GM10847 (cell line): ENCODE measurements around the gene PCDHGB6.
"Not testable (repeated sequence)": the region's sequence is repeated elsewhere in the genome, so short reads cannot be mapped to it uniquely, and the experiment has no call there.

ENCODE experiments used
- POLR2A ChIP-seq: IDR thresholded peaks from 2 replicates; pipeline ENCODE4 v1.6.1; 2011; ENCODE audit not compliant: insufficient read length; ENCODE audit errors: extremely low read depth

The PCDHGB6 gene

DNA sequence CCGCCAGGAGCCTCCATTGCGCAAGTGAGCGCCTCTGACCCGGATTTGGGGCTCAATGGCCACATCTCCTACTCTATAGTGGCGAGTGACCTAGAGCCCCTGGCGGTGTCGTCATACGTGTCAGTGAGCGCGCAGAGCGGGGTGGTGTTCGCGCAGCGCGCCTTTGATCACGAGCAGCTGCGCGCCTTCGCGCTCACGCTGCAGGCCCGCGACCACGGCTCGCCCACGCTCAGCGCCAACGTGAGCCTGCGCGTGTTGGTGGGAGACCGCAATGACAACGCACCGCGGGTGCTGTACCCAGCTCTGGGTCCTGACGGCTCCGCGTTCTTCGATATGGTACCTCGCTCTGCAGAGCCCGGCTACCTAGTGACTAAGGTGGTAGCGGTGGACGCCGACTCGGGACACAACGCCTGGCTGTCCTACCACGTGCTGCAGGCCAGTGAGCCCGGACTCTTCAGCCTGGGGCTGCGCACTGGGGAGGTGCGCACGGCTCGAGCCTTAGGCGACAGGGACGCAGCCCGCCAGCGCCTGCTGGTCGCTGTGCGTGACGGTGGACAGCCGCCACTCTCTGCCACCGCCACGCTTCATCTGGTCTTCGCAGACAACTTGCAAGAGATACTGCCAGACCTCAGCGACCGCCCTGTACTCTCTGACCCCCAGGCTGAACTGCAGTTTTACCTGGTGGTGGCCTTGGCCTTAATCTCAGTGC lies 1.9 kb downstream of the PCDHGB6 start:
- TF ChIP-seq POLR2A: no peak

DNA sequence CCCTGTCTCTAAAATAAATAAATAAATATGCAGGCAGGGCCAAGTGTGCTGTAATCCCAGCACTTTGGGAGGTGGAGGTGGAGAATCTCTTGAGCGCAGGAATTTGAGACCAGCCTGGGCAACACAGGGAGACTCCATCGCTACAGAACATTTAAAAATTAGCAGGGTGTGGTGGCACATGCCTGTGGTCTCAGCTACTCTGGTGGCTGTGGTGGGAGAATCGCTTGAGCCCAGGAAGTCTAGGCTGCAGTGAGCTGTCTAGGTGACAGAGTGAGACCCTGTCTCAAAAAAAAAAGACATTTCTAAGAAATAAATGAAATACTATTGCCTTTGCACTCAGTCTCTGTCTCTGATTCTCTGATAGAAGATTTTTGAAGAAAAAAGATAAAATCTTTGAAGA lies 3.8 kb downstream of the PCDHGB6 start:
- no peak for TF ChIP-seq POLR2A

DNA sequence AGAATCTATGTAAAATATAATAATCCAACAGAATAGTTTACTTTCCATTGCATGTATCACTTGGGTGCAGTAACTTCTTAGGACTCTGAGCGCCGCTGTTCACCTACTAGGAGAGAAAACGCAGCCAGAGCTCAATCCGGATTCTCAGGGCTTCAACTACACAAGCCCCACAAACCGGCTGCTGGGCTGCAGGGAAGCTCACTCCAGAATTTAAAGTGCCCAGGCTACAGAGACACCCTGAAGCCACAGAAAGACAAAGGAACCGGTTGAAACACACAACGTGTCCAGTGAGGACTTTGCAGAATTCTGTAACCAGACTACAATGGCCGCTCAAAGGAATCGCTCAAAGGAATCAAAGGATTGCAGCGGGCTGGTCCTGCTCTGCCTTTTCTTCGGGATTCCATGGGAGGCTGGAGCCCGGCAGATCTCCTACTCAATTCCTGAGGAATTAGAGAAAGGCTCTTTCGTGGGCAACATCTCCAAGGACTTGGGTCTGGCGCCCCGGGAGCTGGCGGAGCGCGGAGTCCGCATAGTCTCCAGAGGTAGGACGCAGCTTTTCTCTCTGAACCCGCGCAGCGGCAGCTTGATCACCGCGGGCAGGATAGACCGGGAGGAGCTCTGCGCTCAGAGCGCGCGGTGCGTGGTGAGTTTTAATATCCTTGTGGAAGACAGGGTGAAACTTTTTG lies 5.2 kb downstream of the PCDHGB6 start, which contains the start of gene PCDHGA10:
Gene PCDHGA10, plus strand, starts transcription at position 134 of the 686 bp plus-strand sequence. Its CDS starts 189 bp downstream, at position 323.
- no peak for TF ChIP-seq POLR2A

DNA sequence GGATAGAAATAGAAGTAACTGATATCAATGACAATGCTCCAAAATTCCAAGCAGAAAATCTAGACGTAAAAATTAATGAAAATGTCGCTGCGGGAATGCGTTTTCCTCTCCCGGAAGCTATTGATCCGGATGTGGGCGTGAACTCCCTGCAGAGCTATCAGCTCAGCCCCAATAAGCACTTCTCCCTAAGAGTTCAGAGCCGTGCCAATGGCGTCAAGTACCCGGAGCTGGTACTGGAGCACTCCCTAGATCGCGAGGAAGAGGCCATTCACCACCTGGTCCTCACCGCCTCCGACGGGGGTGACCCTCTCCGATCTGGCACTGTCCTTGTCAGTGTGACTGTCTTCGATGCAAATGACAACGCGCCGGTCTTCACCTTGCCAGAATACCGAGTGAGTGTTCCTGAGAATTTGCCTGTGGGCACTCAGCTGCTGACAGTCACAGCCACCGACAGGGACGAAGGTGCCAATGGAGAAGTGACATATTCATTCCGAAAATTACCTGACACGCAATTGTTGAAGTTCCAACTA lies 5.8 kb downstream of the PCDHGB6 start:
- no peak for TF ChIP-seq POLR2A

DNA sequence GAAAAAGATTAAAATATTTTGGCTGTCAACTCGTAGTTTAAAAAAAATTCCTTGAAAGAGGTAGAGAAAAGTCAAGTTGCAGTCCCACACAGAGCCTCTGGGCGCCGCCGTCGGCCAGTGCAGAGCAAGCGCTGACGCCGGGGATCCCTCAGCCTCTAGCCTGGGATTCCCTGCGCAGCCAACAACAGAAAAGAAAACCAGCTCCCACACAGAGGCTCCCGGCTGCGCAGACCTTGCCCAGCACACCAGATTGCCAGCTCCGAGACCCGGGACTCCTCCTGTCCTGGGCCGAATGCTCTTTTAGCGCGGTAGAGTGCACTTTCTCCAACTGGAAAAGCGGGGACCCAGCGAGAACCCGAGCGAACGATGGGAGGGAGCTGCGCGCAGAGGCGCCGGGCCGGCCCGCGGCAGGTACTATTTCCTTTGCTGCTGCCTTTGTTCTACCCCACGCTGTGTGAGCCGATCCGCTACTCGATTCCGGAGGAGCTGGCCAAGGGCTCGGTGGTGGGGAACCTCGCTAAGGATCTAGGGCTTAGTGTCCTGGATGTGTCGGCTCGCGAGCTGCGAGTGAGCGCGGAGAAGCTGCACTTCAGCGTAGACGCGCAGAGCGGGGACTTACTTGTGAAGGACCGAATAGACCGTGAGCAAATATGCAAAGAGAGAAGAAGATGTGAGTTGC lies 9.8 kb downstream of the PCDHGB6 start, which contains the start of gene PCDHGB7:
Gene PCDHGB7, plus strand, starts transcription at position 184 of the 679 bp plus-strand sequence. Its CDS starts 183 bp downstream, at position 367.
- TF ChIP-seq POLR2A: not testable (repeated sequence)

DNA sequence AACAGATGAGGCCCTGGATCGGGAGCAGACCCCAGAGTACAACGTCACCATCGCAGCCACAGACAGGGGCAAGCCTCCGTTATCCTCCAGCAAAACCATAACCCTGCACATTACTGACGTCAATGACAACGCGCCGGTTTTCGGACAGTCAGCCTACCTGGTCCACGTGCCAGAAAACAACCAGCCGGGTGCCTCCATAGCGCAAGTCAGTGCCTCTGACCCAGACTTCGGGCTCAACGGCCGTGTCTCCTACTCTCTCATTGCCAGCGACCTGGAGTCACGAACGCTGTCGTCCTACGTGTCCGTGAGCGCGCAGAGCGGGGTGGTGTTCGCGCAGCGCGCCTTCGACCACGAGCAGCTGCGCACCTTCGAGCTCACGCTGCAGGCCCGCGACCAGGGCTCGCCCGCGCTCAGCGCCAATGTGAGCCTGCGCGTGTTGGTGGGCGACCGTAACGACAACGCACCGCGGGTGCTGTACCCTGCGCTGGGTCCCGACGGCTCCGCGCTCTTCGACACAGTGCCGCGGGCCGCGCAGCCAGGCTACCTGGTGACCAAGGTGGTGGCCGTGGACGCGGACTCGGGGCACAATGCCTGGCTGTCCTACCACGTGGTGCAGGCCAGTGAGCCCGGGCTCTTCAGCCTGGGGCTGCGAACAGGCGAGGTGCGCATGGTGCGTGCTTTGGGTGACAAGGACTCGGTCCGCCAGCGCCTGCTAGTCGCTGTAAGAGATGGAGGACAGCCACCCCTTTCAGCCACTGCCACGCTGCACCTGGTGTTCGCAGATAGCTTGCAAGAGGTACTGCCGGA lies 11.5 kb downstream of the PCDHGB6 start:
- TF ChIP-seq POLR2A: no peak

DNA sequence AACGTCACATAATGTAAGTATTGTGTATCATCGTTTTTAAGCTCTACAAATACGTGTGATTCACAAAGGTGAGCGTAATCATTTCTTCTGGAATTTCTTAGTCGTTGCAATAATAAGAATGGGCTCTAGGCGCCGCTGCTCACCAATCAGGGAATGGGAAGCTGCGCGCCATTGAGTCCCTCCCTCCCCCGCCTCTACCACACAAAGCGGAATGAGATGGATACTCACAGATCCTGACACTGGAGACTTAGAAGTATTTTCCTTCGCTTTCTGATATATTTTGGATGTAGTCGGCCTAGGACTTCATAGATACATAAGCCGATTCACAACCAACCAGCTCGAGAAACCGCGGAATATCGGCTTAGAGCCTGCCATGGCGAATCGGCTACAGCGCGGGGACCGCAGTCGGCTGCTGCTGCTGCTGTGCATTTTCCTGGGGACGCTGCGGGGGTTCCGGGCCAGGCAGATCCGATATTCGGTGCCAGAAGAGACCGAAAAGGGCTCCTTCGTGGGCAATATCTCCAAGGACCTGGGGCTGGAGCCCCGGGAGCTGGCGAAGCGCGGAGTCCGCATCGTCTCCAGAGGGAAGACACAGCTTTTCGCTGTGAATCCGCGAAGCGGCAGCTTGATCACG lies 13.2 kb downstream of the PCDHGB6 start, which contains the start of gene PCDHGA11:
Gene PCDHGA11, plus strand, starts transcription at position 197 of the 634 bp plus-strand sequence. Its CDS starts 177 bp downstream, at position 374.
- no peak for TF ChIP-seq POLR2A

DNA sequence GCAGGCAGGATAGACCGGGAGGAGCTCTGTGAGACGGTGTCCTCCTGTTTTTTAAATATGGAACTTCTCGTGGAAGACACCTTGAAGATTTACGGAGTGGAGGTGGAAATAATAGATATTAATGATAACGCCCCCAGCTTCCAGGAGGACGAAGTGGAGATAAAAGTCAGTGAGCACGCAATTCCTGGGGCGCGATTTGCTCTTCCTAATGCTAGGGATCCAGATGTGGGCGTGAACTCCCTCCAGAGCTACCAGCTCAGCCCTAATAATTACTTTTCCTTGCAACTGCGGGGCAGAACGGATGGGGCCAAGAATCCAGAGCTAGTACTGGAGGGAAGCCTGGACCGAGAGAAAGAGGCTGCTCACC lies 13.7 kb downstream of the PCDHGB6 start:
- TF ChIP-seq POLR2A: no peak

DNA sequence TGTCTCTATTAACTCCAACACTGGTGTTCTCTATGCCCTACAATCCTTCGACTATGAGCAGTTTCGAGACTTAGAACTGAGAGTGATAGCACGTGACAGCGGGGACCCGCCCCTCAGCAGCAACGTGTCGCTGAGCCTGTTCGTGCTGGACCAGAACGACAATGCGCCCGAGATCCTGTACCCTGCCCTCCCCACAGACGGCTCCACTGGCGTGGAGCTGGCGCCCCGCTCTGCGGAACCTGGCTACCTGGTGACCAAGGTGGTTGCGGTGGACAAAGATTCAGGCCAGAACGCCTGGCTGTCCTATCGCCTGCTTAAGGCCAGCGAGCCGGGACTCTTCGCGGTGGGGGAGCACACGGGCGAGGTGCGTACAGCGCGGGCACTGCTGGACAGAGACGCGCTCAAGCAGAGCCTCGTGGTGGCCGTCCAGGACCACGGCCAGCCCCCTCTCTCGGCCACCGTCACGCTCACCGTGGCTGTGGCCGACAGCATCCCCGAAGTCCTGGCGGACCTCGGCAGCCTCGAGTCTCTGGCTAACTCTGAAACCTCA lies 15.0 kb downstream of the PCDHGB6 start:
- TF ChIP-seq POLR2A: no peak

DNA sequence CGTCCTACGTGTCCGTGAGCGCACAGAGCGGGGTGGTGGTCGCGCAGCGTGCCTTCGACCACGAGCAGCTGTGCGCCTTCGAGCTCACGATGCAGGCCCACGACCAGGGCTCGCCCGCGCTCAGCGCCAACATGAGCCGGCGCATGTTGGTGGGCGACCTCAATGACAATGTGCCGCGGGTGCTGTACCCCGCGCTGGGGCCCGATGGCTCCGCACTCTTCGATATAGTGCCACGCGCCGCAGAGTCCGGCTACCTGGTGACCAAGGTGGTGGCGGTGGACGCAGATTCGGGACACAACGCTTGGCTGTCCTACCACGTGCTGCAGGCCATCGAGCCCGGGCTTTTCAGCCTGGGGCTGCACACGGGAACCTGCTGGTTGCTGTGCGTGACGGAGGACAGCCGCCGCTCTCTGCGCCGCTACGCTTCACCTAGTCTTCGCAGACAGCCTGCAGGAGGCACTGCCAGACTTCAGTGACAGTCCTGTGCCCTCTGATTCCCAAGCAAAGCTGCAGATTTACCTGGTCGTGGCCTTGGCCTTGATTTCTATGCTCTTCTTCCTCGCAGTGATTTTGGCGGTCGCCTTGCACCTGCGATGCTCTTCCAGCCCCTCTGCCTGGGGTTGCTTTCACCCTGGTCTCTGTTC lies 20.1 kb downstream of the PCDHGB6 start:
- TF ChIP-seq POLR2A: no peak

DNA sequence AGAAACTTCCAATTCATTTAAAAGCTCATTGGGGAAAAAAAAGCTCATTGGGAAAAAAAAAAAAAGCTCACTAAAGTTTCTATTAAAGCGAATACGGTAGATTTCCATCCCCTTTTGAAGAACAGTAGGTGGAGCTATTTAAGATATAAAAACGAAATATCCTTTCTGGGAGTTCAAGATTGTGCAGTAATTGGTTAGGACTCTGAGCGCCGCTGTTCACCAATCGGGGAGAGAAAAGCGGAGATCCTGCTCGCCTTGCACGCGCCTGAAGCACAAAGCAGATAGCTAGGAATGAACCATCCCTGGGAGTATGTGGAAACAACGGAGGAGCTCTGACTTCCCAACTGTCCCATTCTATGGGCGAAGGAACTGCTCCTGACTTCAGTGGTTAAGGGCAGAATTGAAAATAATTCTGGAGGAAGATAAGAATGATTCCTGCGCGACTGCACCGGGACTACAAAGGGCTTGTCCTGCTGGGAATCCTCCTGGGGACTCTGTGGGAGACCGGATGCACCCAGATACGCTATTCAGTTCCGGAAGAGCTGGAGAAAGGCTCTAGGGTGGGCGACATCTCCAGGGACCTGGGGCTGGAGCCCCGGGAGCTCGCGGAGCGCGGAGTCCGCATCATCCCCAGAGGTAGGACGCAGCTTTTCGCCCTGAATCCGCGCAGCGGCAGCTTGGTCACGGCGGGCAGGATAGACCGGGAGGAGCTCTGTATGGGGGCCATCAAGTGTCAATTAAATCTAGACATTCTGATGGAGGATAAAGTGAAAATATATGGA lies 22.7 kb downstream of the PCDHGB6 start, which contains the start of gene PCDHGA12:
Gene PCDHGA12, plus strand, starts transcription at position 176 of the 782 bp plus-strand sequence. Its CDS starts 253 bp downstream, at position 429.
- TF ChIP-seq POLR2A: no peak

DNA sequence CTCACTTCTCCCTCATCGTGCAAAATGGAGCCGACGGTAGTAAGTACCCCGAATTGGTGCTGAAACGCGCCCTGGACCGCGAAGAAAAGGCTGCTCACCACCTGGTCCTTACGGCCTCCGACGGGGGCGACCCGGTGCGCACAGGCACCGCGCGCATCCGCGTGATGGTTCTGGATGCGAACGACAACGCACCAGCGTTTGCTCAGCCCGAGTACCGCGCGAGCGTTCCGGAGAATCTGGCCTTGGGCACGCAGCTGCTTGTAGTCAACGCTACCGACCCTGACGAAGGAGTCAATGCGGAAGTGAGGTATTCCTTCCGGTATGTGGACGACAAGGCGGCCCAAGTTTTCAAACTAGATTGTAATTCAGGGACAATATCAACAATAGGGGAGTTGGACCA lies 23.5 kb downstream of the PCDHGB6 start:
- TF ChIP-seq POLR2A: peak; percentile 14

DNA sequence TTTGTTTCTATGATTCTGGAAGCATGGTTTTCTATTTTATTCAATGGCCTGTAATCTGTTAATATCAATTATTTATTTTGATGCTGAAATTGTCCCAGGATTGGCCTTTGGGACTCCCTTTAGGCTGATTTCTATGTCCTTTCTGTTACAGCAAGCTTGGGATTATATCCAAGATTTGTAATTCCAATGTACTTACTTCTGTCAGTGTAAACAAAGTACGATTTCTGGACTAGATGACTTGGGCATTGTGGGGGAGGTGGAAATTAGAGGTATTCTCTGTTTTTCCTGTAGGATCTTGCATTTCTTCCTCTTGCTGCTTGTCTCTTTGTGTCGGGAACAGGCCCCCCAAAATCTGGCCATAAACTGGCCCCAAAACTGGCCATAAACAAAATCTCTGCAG lies 26.2 kb downstream of the PCDHGB6 start:
- TF ChIP-seq POLR2A: no peak
